Neural progenitor cell (in vitro differentiated cells): Measurements from ENCODE around the gene VTI1A. TPM values are rescaled to one million over a fixed set of nuclear protein-coding genes. Genes with fewer than 3 reads are reported as not detected.

Experiments used
- DNase-seq: peaks from one replicate; pipeline ENCODE4 v3.0.0-alpha.2; 2016; ENCODE audit warnings: low spot score
- H2AFZ ChIP-seq: fragments of 200-600 bp; sonication (generic); replicated peaks from 2 replicates; pipeline ENCODE4 v1.6.1; 2016; ENCODE audit warnings: antibody characterized with exemption
- H3F3A ChIP-seq: fragments of 200-600 bp; sonication (generic); 2 replicates; pipeline ENCODE4 v1.6.1; 2016; ENCODE audit warnings: antibody characterized with exemption, low read depth
- H3K27ac ChIP-seq: fragments of 200-600 bp; sonication (generic); 2 replicates; pipeline ENCODE4 v1.5.1; 2016; ENCODE audit warnings: mild to moderate bottlenecking
- H3K27me3 ChIP-seq: fragments of 200-600 bp; sonication (generic); 2 replicates; pipeline ENCODE4 v1.6.1; 2016; ENCODE audit warnings: mild to moderate bottlenecking, moderate library complexity
- H3K36me3 ChIP-seq: fragments of 200-600 bp; sonication (generic); 2 replicates; pipeline ENCODE4 v1.5.1; 2016
- H3K4me1 ChIP-seq: fragments of 200-600 bp; sonication (generic); 2 replicates; pipeline ENCODE4 v1.6.1; 2016; ENCODE audit warnings: mixed run types
- H3K4me2 ChIP-seq: fragments of 200-600 bp; sonication (generic); 2 replicates; pipeline ENCODE4 v1.6.1; 2016
- H3K4me3 ChIP-seq: fragments of 200-600 bp; sonication (generic); 2 replicates; pipeline ENCODE4 v1.5.1; 2016
- H3K79me2 ChIP-seq: fragments of 200-600 bp; sonication (generic); 2 replicates; pipeline ENCODE4 v1.6.1; 2016; ENCODE audit warnings: low read depth
- H3K9ac ChIP-seq: fragments of 200-600 bp; sonication (generic); 2 replicates; pipeline ENCODE4 v1.6.1; 2016
- H3K9me3 ChIP-seq: fragments of 200-600 bp; sonication (generic); 2 replicates; pipeline ENCODE4 v1.5.1; 2016; ENCODE audit warnings: low read depth
- H4K20me1 ChIP-seq: fragments of 200-600 bp; sonication (generic); 2 replicates; pipeline ENCODE4 v1.6.1; 2016; ENCODE audit warnings: low read depth
- H3K27ac Mint-ChIP-seq: 3 replicates; pipeline ENCODE4 v1.8.0; 2021; ENCODE audit warnings: mixed read lengths
- H3K27me3 Mint-ChIP-seq: 2 replicates; pipeline ENCODE4 v1.8.0; 2022; ENCODE audit warnings: low read depth, mild to moderate bottlenecking, inconsistent platforms, moderate library complexity, mixed read lengths; ENCODE audit not compliant: insufficient read depth
- H3K36me3 Mint-ChIP-seq: 3 replicates; pipeline ENCODE4 v1.8.0; 2021; ENCODE audit warnings: mixed read lengths
- H3K4me1 Mint-ChIP-seq: 3 replicates; pipeline ENCODE4 v1.8.0; 2021; ENCODE audit warnings: mixed read lengths
- H3K4me3 Mint-ChIP-seq: 3 replicates; pipeline ENCODE4 v1.8.0; 2021; ENCODE audit warnings: mild to moderate bottlenecking, moderate library complexity, mixed read lengths
- H3K9me3 Mint-ChIP-seq: 3 replicates; pipeline ENCODE4 v1.8.0; 2020; ENCODE audit warnings: mixed read lengths
- EZH2 ChIP-seq: fragments of 200-600 bp; sonication (generic); IDR thresholded peaks from 2 replicates; pipeline ENCODE4 v1.6.1; 2017; ENCODE audit warnings: antibody characterized with exemption, mild to moderate bottlenecking, moderate library complexity
- EZH2phosphoT487 ChIP-seq: fragments of 200-600 bp; sonication (generic); IDR thresholded peaks from 2 replicates; pipeline ENCODE4 v1.6.1; 2017; ENCODE audit warnings: antibody characterized with exemption
- total RNA-seq: library from RNA; depleted of rRNA; stranded (reverse); fragments of >200 nt; gene quantifications from 2 replicates; pipeline ENCODE4 v1.2.3, GENCODE V29; 2015; ENCODE audit warnings: low replicate concordance
- TF ChIP-seq, protein P1 (sequence below): fragments of 200-600 bp; sonication (generic); IDR thresholded peaks from 2 replicates; pipeline ENCODE4 v1.5.1; 2017; ENCODE audit warnings: antibody characterized with exemption, mild to moderate bottlenecking

The VTI1A gene
- total RNA-seq, 1 donor from 2014 or later = 28.8 TPM

DNA sequence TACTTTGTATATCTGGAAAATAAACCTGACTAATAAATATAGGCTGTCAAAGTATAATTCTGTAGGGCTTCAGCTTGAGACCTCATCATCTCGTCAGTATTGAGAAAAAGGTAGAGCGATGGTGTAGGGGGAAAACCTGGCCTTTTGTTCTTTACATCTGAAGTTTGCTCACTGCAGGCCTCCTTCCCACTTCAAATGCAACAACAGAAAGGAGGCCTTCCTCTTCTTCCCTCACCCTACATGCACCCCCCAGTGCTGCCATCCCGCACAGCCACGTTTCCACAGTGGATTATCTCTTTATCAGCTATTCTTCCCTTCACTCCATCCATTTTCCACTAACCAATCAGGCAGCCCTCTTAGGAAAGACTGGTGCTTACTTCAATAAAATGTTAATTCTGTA, 112.3 kb downstream of the VTI1A start:
- H3K79me2 ChIP-seq = no peaks in the 10 kb centered on the region
- no peak overlapping the region for H3K27ac ChIP-seq
- no peaks in the 10 kb centered on the region for H3K9me3 ChIP-seq
- no peaks in the 10 kb centered on the region for H3K36me3 Mint-ChIP-seq
- no peak for DNase-seq
- peak overlapping the region; percentile 22 for H3K27ac Mint-ChIP-seq
- peaks cover 29% of the 10 kb centered on the region for H3K4me1 Mint-ChIP-seq
- H4K20me1 ChIP-seq = no peaks in the 10 kb centered on the region
- no peaks in the 10 kb centered on the region for H3K36me3 ChIP-seq
- peak overlapping the region; percentile 16 for H3K4me3 Mint-ChIP-seq
- H3F3A ChIP-seq = peaks cover 12% of the 10 kb centered on the region
- H3K9me3 Mint-ChIP-seq = no peaks in the 10 kb centered on the region
- H3K4me3 ChIP-seq = no peak overlapping the region
- H3K4me1 ChIP-seq = peaks cover 34% of the 10 kb centered on the region
- H3K9ac ChIP-seq = no peak overlapping the region
- TF ChIP-seq EZH2phosphoT487 (no peak), EZH2 (no peak)
- TF ChIP-seq, protein P1, sequence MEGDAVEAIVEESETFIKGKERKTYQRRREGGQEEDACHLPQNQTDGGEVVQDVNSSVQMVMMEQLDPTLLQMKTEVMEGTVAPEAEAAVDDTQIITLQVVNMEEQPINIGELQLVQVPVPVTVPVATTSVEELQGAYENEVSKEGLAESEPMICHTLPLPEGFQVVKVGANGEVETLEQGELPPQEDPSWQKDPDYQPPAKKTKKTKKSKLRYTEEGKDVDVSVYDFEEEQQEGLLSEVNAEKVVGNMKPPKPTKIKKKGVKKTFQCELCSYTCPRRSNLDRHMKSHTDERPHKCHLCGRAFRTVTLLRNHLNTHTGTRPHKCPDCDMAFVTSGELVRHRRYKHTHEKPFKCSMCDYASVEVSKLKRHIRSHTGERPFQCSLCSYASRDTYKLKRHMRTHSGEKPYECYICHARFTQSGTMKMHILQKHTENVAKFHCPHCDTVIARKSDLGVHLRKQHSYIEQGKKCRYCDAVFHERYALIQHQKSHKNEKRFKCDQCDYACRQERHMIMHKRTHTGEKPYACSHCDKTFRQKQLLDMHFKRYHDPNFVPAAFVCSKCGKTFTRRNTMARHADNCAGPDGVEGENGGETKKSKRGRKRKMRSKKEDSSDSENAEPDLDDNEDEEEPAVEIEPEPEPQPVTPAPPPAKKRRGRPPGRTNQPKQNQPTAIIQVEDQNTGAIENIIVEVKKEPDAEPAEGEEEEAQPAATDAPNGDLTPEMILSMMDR = no peak
- H2AFZ ChIP-seq = no peak overlapping the region
- H3K4me2 ChIP-seq = peak overlapping the region; percentile 27
- H3K27me3 Mint-ChIP-seq = no peaks in the 10 kb centered on the region
- no peaks in the 10 kb centered on the region for H3K27me3 ChIP-seq

DNA sequence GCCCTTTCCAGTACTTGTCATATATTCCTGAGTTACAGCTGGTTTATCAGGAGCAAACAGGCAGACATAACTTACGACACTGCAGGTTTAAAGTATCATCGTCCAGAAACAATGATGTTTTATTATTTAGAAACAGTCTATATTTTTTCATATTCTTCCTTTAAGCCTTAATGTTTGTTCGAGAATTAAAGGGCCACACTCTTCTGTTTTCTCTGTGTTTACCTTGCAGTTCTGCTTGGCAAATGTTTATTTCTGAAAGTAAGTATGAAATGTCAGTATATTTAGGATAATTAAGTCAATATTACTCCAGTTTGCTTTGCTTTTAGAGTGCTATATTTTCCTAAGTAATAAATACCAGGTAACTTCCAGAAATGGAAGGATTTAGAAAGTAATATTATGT, 115.1 kb downstream of the VTI1A start:
- H3F3A ChIP-seq = peaks cover 21% of the 10 kb centered on the region
- no peaks in the 10 kb centered on the region for H3K79me2 ChIP-seq
- H2AFZ ChIP-seq = no peak overlapping the region
- H3K9me3 ChIP-seq = no peaks in the 10 kb centered on the region
- no peaks in the 10 kb centered on the region for H3K9me3 Mint-ChIP-seq
- H3K4me1 Mint-ChIP-seq = peaks cover 36% of the 10 kb centered on the region
- no peaks in the 10 kb centered on the region for H3K27me3 Mint-ChIP-seq
- H3K27ac ChIP-seq = no peak overlapping the region
- no peaks in the 10 kb centered on the region for H3K27me3 ChIP-seq
- H3K4me2 ChIP-seq = no peak overlapping the region
- H3K9ac ChIP-seq = no peak overlapping the region
- peaks cover 34% of the 10 kb centered on the region for H3K4me1 ChIP-seq
- no peak overlapping the region for H3K4me3 Mint-ChIP-seq
- no peak for DNase-seq
- no peaks in the 10 kb centered on the region for H3K36me3 ChIP-seq
- H4K20me1 ChIP-seq = no peaks in the 10 kb centered on the region
- H3K27ac Mint-ChIP-seq = no peak overlapping the region
- no peak for TF ChIP-seq EZH2
- TF ChIP-seq EZH2phosphoT487 = no peak
- TF ChIP-seq, protein P1 = no peak
- H3K4me3 ChIP-seq = no peak overlapping the region
- no peaks in the 10 kb centered on the region for H3K36me3 Mint-ChIP-seq

DNA sequence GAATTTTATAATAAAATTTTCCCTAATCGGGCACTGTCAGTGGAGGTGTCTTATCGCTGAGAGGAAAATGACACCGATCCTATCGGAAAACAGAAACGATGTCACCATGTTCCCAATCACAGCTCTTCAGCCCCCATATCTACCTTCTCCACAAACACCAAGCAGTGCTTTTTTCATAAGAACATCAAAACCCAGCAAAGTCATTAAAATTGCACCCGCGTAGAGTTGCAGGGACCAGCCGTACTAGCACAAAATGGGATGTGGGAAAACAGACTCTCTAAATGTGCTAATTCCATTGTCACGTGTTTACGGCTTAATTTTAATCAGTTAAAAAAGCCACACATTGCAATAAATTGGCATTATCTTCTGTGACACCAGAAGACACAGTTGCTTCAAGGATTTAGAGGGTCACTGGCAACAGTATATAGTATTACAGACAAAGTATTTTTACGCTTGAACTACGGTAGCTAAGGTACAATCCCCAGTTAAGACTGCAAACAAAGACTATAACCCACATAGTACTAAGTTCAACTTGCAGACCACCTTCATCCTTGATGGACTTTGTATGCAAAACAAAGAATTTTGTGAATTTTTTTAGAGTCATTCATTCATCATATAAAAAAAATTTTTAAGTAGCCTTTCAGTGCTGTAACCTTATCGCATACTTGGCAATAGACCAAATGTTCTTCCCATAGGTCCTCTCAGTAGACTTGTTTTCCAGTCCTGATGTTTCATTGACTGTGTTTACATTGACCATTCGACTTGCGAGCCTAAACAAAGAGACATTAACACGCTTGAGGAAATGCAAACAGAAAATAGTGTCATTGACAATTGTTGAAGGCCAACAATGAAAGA, 116.0 kb downstream of the VTI1A start:
- peak; percentile 31 for DNase-seq
- Mint-ChIP-seq H3K27me3 (no peaks in the 10 kb centered on the region), H3K9me3 (no peaks in the 10 kb centered on the region), H3K27ac (no peak overlapping the region), H3K4me3 (no peak overlapping the region), H3K36me3 (no peaks in the 10 kb centered on the region), H3K4me1 (peaks cover 31% of the 10 kb centered on the region)
- Histone ChIP-seq H3K27me3 (no peaks in the 10 kb centered on the region), H3K9me3 (no peaks in the 10 kb centered on the region), H4K20me1 (no peaks in the 10 kb centered on the region), H3K4me3 (no peak overlapping the region), H3K4me1 (peaks cover 30% of the 10 kb centered on the region), H3K9ac (no peak overlapping the region), H3K4me2 (no peak overlapping the region), H3K27ac (no peak overlapping the region), H3K79me2 (no peaks in the 10 kb centered on the region), H2AFZ (no peak overlapping the region), H3K36me3 (no peaks in the 10 kb centered on the region), H3F3A (peaks cover 21% of the 10 kb centered on the region)
- no peak for TF ChIP-seq EZH2
- TF ChIP-seq EZH2phosphoT487 = no peak
- TF ChIP-seq, protein P1 = no peak
